Endothelial cell of umbilical vein (primary cell): ENCODE results near the gene RPL7L1. TPM values are rescaled to one million over a fixed set of nuclear protein-coding genes. Genes with fewer than 3 reads are reported as not detected.

Source experiments
- BruUV-seq: library from RNA; stranded (reverse); fragments of 400-500 nt; replicated peaks from 2 replicates; lab custom pipeline; 2021; lab: Mats Ljungman, UMichigan
- CTCF ChIA-PET: fragments of 300-600, 350-600 bp; sonication (Branson Sonifier 250); formaldehyde crosslinking; loops from one replicate; lab custom pipeline; 2021; ENCODE audit warnings: antibody characterized with exemption, inconsistent platforms; lab: Charles Lee
- POLR2A ChIA-PET: fragments of 300-600, 350-600 bp; sonication (Branson Sonifier 250); formaldehyde crosslinking; loops from one replicate; lab custom pipeline; 2021; ENCODE audit warnings: antibody characterized with exemption, inconsistent platforms; lab: Charles Lee
- DNase-seq: peaks from one replicate; pipeline ENCODE4 v3.0.0-alpha.2; 2011; ENCODE audit warnings: low read depth, low spot score
- FAIRE-seq: peaks from 2 replicates; lab custom pipeline; 2011; peaks lifted over from hg19 to GRCh38; lab: Jason Lieb, UNC
- H2AFZ ChIP-seq: 2 replicates; pipeline ENCODE4 v1.6.0; 2012; ENCODE audit warnings: low read depth, low read length, control low read depth, inconsistent platforms
- H3K27ac ChIP-seq: 2 replicates; pipeline ENCODE4 v1.5.1; 2011; ENCODE audit warnings: low read depth, mild to moderate bottlenecking, control low read depth, low read length, moderate library complexity; ENCODE audit not compliant: insufficient read depth
- H3K27me3 ChIP-seq, 2 experiments: 2 replicates each; pipeline versions ENCODE4 v1.6.0 to v1.6.1; 2011; ENCODE audit warnings: low read length in 2 of 2, mixed read lengths in 1 of 2; ENCODE audit not compliant: control insufficient read depth in 2 of 2, insufficient read depth in 2 of 2
- H3K36me3 ChIP-seq, 2 experiments: 2 replicates in 1 of 2; 3 replicates in 1 of 2; pipeline ENCODE4 v1.5.1; 2011; ENCODE audit warnings: low read length in 2 of 2, mild to moderate bottlenecking in 1 of 2, moderate library complexity in 1 of 2; ENCODE audit not compliant: control insufficient read depth in 2 of 2, insufficient read depth in 2 of 2; ENCODE audit errors: extremely low read depth in 1 of 2
- H3K4me1 ChIP-seq: 3 replicates; pipeline ENCODE4 v1.5.1; 2011; ENCODE audit warnings: mild to moderate bottlenecking, low read length; ENCODE audit not compliant: control insufficient read depth, insufficient read depth; ENCODE audit errors: extremely low read depth
- H3K4me2 ChIP-seq: 2 replicates; pipeline ENCODE4 v1.6.1; 2011; ENCODE audit warnings: low read length, control low read depth, mixed read lengths; ENCODE audit not compliant: insufficient read depth
- H3K4me3 ChIP-seq, 3 experiments: fragments of 200-600 bp in 1 of 3; sonication (generic), shearing (Covaris generic) in 1 of 3; replicated peaks in 1 of 3; 2 replicates each; pipeline ENCODE4 v1.5.1; 2011 to 2016; ENCODE audit warnings: control low read depth in 3 of 3, low read length in 3 of 3, mild to moderate bottlenecking in 2 of 3, inconsistent platforms in 1 of 3, low read depth in 1 of 3, moderate library complexity in 1 of 3; ENCODE audit not compliant: insufficient read depth in 1 of 3
- H3K79me2 ChIP-seq: 2 replicates; pipeline ENCODE4 v1.6.0; 2012; ENCODE audit warnings: low read length, inconsistent platforms; ENCODE audit not compliant: control insufficient read depth, insufficient read depth
- H3K9ac ChIP-seq: replicated peaks from 2 replicates; pipeline ENCODE3; 2011; ENCODE audit warnings: low read length, control low read depth; ENCODE audit not compliant: insufficient read depth; ENCODE audit errors: extremely low read depth
- H3K9me1 ChIP-seq: replicated peaks from 3 replicates; pipeline ENCODE4 v1.6.0; 2011; ENCODE audit warnings: mild to moderate bottlenecking, low read length; ENCODE audit not compliant: control insufficient read depth, insufficient read depth; ENCODE audit errors: extremely low read depth
- H3K9me3 ChIP-seq: replicated peaks from 2 replicates; pipeline ENCODE4 v1.5.1; 2012; ENCODE audit warnings: low read length, inconsistent platforms; ENCODE audit not compliant: control insufficient read depth, insufficient read depth
- H4K20me1 ChIP-seq: replicated peaks from 2 replicates; pipeline ENCODE3; 2011; ENCODE audit warnings: mild to moderate bottlenecking, low read length; ENCODE audit not compliant: control insufficient read depth, insufficient read depth; ENCODE audit errors: extremely low read depth
- EZH2 ChIP-seq: IDR thresholded peaks from 2 replicates; pipeline ENCODE4 v1.6.1; 2012; ENCODE audit warnings: borderline replicate concordance, low read depth, mild to moderate bottlenecking, moderate library complexity, low read length, inconsistent platforms; ENCODE audit not compliant: severe bottlenecking
- FOS ChIP-seq: IDR thresholded peaks from 2 replicates; pipeline ENCODE4 v1.6.1; 2011; ENCODE audit warnings: mild to moderate bottlenecking, low read length, moderate library complexity, borderline replicate concordance; ENCODE audit not compliant: insufficient read depth
- GATA2 ChIP-seq: IDR thresholded peaks from 2 replicates; pipeline ENCODE4 v1.7.0; 2011; ENCODE audit warnings: low read depth, mild to moderate bottlenecking, moderate library complexity, mixed read lengths, low read length; ENCODE audit not compliant: insufficient read length, insufficient read depth
- JUN ChIP-seq: IDR thresholded peaks from 2 replicates; pipeline ENCODE4 v1.6.1; 2011; ENCODE audit warnings: borderline replicate concordance, low read depth; ENCODE audit not compliant: insufficient read length, insufficient read depth
- MYC ChIP-seq: IDR thresholded peaks from one replicate; pipeline ENCODE4 v1.6.1; 2011; ENCODE audit warnings: mild to moderate bottlenecking, low read depth, low read length
- POLR2A ChIP-seq: IDR thresholded peaks from 2 replicates; pipeline ENCODE4 v1.6.1; 2012; ENCODE audit warnings: low read depth, mild to moderate bottlenecking, control low read depth, low read length
- POLR2AphosphoS5 ChIP-seq: IDR thresholded peaks from 2 replicates; pipeline ENCODE4 v1.6.1; 2012; ENCODE audit warnings: low read depth, mild to moderate bottlenecking, control low read depth, low read length, moderate library complexity; ENCODE audit not compliant: insufficient read depth
- dilution Hi-C: fragments of 300-500 bp; cut with MboI; formaldehyde crosslinking; loops from one replicate; pipeline ENCODE4 v1.15.0; 2019; ENCODE audit warnings: low sequenced_read_pairs; ENCODE audit not compliant: extremely low pct_ligation_motif_present
- intact Hi-C: fragments of 100-400 bp; cut with micrococcal nuclease; formaldehyde crosslinking; loops from one replicate; pipeline ENCODE4 v1.10.0; 2022
- polyA plus RNA-seq, 4 experiments: library from polyadenylated mRNA; depleted of rRNA in 3 of 4; stranded (reverse) in 3 of 4; unstranded in 1 of 4; fragments of >200 nt; gene quantifications; 2 replicates each; pipeline versions ENCODE4 v1.2.1 to v1.2.3, GENCODE V29; 2011 to 2012; ENCODE audit warnings: missing spikeins in 1 of 4
- total RNA-seq: library from RNA; stranded (reverse); gene quantifications from 2 replicates; pipeline ENCODE4 v1.2.3, GENCODE V29; 2021
- TF ChIP-seq, protein P1 (sequence below): IDR thresholded peaks from 2 replicates; pipeline ENCODE4 v1.6.1; 2011; ENCODE audit not compliant: insufficient read depth, insufficient read length
- TF ChIP-seq, protein P2 (sequence below), 2 donors: IDR thresholded peaks; 1 replicate in 1 of 2; 2 replicates in 1 of 2; pipeline ENCODE4 v1.5.1; 2011; ENCODE audit warnings: low read length in 2 of 2, mild to moderate bottlenecking in 2 of 2, moderate library complexity in 2 of 2, control low read depth in 1 of 2, inconsistent platforms in 1 of 2, low read depth in 1 of 2; ENCODE audit not compliant: insufficient read depth in 1 of 2; ENCODE audit errors: extremely low read depth in 1 of 2

Gene RPL7L1
- total and polyA plus RNA-seq, 2 donors (not counting 3 experiments of a cell fraction or from before 2014, with no cell fraction given), result 36.9 to 103 TPM

- CTCF ChIA-PET, result interaction anchor here (1.1 to 2.0 kb wide), 4 partner anchors 11 to 169 kb away, joined by 3 to 6 read pairs (median 4); no protein-coding TSS in a partner anchor
- H3K9me1 ChIP-seq, result no peaks in the 10 kb centered on the region
- TF ChIP-seq POLR2A, result no peak
- peak; percentile 6 for TF ChIP-seq FOS
- FAIRE-seq (peak; percentile 24), DNase-seq (no peak)
- no peaks in the 10 kb centered on the region for H3K79me2 ChIP-seq
- H3K4me1 ChIP-seq, result no peaks in the 10 kb centered on the region
- no peaks in the 10 kb centered on the region for H3K9me3 ChIP-seq
- intact Hi-C loops, result no loop called here
- no peak overlapping the region for H3K4me3 ChIP-seq
- no peaks in the 10 kb centered on the region for H4K20me1 ChIP-seq
- no peaks in the 10 kb centered on the region for H3K27me3 ChIP-seq
- H3K9ac ChIP-seq, result no peak overlapping the region
- dilution Hi-C loops, result no loop called here
- POLR2A ChIA-PET, result interaction anchor here (0.5 kb wide), 1 partner anchor 50 kb away, joined by 3 read pairs; no protein-coding TSS in a partner anchor
- peaks cover 4 to 18% of the 10 kb centered on the region in 2 experiments for H3K36me3 ChIP-seq
- no peak overlapping the region for H2AFZ ChIP-seq
- H3K27ac ChIP-seq, result no peak overlapping the region
- no peak overlapping the region for H3K4me2 ChIP-seq
- no TSS peak for BruUV-seq
Measured at GRCh38 chr6:42831237-42831636, 48.2 kb upstream of the RPL7L1 start.

DNA sequence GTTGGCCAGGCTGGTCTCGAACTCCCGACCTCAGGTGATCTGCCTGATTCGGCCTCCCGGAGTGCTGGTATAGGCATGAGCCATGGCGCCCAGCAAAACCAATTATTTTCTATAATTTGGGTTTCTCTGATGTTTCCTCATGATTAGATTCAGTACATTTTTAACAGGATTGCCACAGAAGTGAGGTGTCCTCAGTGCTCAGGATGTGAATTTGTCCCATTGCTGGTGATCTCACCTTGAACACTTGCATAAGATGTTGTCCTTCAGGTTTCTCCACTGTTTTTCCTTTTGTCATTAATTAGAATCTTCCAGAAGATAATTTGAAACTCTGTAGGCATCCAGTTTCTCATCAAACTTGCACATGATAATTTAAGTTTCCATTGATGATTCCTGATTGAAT lies 45.4 kb upstream of the RPL7L1 start:
- dilution Hi-C loops (no loop called here), intact Hi-C loops (no loop called here)
- DNase-seq (no peak), FAIRE-seq (no peak)
- Histone ChIP-seq H3K36me3 (peaks cover 4 to 11% of the 10 kb centered on the region in 2 experiments), H2AFZ (no peak overlapping the region), H3K79me2 (no peaks in the 10 kb centered on the region), H3K27ac (no peak overlapping the region), H3K4me2 (no peak overlapping the region), H3K9ac (no peak overlapping the region), H3K9me3 (no peaks in the 10 kb centered on the region), H3K4me1 (no peaks in the 10 kb centered on the region), H3K9me1 (no peaks in the 10 kb centered on the region), H3K4me3 (no peak overlapping the region), H3K27me3 (no peaks in the 10 kb centered on the region), H4K20me1 (no peaks in the 10 kb centered on the region)
- TF ChIP-seq GATA2 (no peak), EZH2 (no peak), MYC (no peak), POLR2AphosphoS5 (no peak), JUN (no peak), FOS (no peak), POLR2A (no peak)
- TF ChIP-seq, protein P1, sequence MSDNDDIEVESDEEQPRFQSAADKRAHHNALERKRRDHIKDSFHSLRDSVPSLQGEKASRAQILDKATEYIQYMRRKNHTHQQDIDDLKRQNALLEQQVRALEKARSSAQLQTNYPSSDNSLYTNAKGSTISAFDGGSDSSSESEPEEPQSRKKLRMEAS, result no peak
- TF ChIP-seq, protein P2, sequence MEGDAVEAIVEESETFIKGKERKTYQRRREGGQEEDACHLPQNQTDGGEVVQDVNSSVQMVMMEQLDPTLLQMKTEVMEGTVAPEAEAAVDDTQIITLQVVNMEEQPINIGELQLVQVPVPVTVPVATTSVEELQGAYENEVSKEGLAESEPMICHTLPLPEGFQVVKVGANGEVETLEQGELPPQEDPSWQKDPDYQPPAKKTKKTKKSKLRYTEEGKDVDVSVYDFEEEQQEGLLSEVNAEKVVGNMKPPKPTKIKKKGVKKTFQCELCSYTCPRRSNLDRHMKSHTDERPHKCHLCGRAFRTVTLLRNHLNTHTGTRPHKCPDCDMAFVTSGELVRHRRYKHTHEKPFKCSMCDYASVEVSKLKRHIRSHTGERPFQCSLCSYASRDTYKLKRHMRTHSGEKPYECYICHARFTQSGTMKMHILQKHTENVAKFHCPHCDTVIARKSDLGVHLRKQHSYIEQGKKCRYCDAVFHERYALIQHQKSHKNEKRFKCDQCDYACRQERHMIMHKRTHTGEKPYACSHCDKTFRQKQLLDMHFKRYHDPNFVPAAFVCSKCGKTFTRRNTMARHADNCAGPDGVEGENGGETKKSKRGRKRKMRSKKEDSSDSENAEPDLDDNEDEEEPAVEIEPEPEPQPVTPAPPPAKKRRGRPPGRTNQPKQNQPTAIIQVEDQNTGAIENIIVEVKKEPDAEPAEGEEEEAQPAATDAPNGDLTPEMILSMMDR (IDR thresholded peaks at IDR 0.05; ENCODE audit: extremely low read depth in 1 of 2, insufficient read depth in 1 of 2, low read depth in 1 of 2, low read length in 2 of 2), result no peak
- CTCF ChIA-PET, result no interaction called here
- no TSS peak for BruUV-seq
- POLR2A ChIA-PET, result no interaction called here
